HG03025 (cell line): ENCODE measurements around the gene METTL18.

Experiments
- ATAC-seq: cut with Tn5 transposase; IDR thresholded peaks from one replicate; pipeline ENCODE4 v1.9.1; 2021; ENCODE audit warnings: mild to moderate bottlenecking, moderate library complexity; ENCODE audit not compliant: unreplicated experiment, low FRiP score

Gene METTL18

GRCh38 chr1:169788402-169788801 lies 6.3 kb downstream of the METTL18 start:
- ATAC-seq: no peak

GRCh38 chr1:169786974-169787373 lies 7.7 kb downstream of the METTL18 start:
- ATAC-seq: no peak

GRCh38 chr1:169785267-169785666 lies 9.4 kb downstream of the METTL18 start:
- no peak for ATAC-seq

- no peak for ATAC-seq
Observed at GRCh38 chr1:169784102-169784501, 10.6 kb downstream of the METTL18 start.

- no peak for ATAC-seq
Observed at GRCh38 chr1:169782596-169782995, 12.1 kb downstream of the METTL18 start.

GRCh38 chr1:169779970-169780369 lies 14.7 kb downstream of the METTL18 start:
- no peak for ATAC-seq

GRCh38 chr1:169779150-169779549 lies 15.6 kb downstream of the METTL18 start:
- ATAC-seq: no peak

GRCh38 chr1:169776440-169776839 lies 18.3 kb downstream of the METTL18 start:
- no peak for ATAC-seq

GRCh38 chr1:169768161-169768560 lies 26.5 kb downstream of the METTL18 start:
- no peak for ATAC-seq

GRCh38 chr1:169765580-169766331 lies 29.0 kb downstream of the METTL18 start:
- ATAC-seq: no peak

GRCh38 chr1:169764919-169765318 lies 29.8 kb downstream of the METTL18 start:
- ATAC-seq: no peak

- no peak for ATAC-seq
Observed at GRCh38 chr1:169762699-169763098, 32.0 kb downstream of the METTL18 start.

- ATAC-seq: no peak
Observed at GRCh38 chr1:169759038-169759437, 35.7 kb downstream of the METTL18 start.

- ATAC-seq: no peak
Observed at GRCh38 chr1:169753549-169753948, 41.2 kb downstream of the METTL18 start.

GRCh38 chr1:169750041-169750440 lies 44.7 kb downstream of the METTL18 start:
- ATAC-seq: no peak

GRCh38 chr1:169746550-169746949 lies 48.2 kb downstream of the METTL18 start:
- ATAC-seq: no peak

GRCh38 chr1:169745015-169745861 lies 49.5 kb downstream of the METTL18 start:
- no peak for ATAC-seq
